Measurements from ENCODE around the gene CARD14. TPM values are rescaled to one million over a fixed set of nuclear protein-coding genes. Genes with fewer than 3 reads are reported as not detected.

Gene CARD14
- total and polyA plus RNA-seq, 2 of the 13 experiments (the other 11 are each of a cell fraction or from before 2014, with no cell fraction given) = 0.11 TPM; not detected in 1

GRCh38 chr17:80147035-80147822, 22.6 kb upstream of the CARD14 start, which contains the start of gene EIF4A3 (continued):
- peak; percentile 93 for TF ChIP-seq ZNF574 (CRISPR knock-in tag; IDR thresholded peaks at IDR 0.05)
- TF ChIP-seq ARID3A (IDR thresholded peaks at IDR 0.05; ENCODE audit: low read depth, low read length) = no peak
- TF ChIP-seq SUZ12 (IDR thresholded peaks at IDR 0.05; ENCODE audit: low read depth, low read length) = no peak
- no peak for TF ChIP-seq PLSCR1 (CRISPR knock-in tag; IDR thresholded peaks at IDR 0.05; ENCODE audit: borderline replicate concordance)
- TF ChIP-seq TCF12 (IDR thresholded peaks at IDR 0.05) = no peak
- no peak; the same call in none of the 2 replicates for TF ChIP-seq TCF12 (CRISPR knock-in tag; IDR thresholded peaks at IDR 0.05)
- TF ChIP-seq ZFP90 (CRISPR knock-in tag; IDR thresholded peaks at IDR 0.05; ENCODE audit: borderline replicate concordance) = peak; percentile 74; the same call in 1 of the 2 replicates
- peak; percentile 82 for TF ChIP-seq YY1 (IDR thresholded peaks at IDR 0.05; ENCODE audit: insufficient read depth, insufficient replicate concordance, low read depth, low read length)
- no peak for TF ChIP-seq PRPF4 (IDR thresholded peaks at IDR 0.05; ENCODE audit: low read depth, low read length, poor library complexity, severe bottlenecking)
- TF ChIP-seq FUBP1 (CRISPR knock-in tag; IDR thresholded peaks at IDR 0.05; ENCODE audit: borderline replicate concordance) = no peak
- 0 out of 2 replicates have a peak, but pooled peaks have one; percentile 73 for TF ChIP-seq SIN3A (IDR thresholded peaks at IDR 0.05; ENCODE audit: borderline replicate concordance, low read depth, low read length)
- TF ChIP-seq HDAC1 (CRISPR knock-in tag; IDR thresholded peaks at IDR 0.05) = peak; percentile 85
- TF ChIP-seq PAF1 (CRISPR knock-in tag; IDR thresholded peaks at IDR 0.05) = no peak
- TF ChIP-seq CTCF (CRISPR knock-in tag; IDR thresholded peaks at IDR 0.05) = peak; percentile 54
- TF ChIP-seq NRL (CRISPR knock-in tag; IDR thresholded peaks at IDR 0.05; ENCODE audit: borderline replicate concordance) = peak; percentile 9; the same call in 1 of the 2 replicates
- TF ChIP-seq ZMYM2 (CRISPR knock-in tag; IDR thresholded peaks at IDR 0.05) = no peak
- peak; percentile 4; the same call in 1 of the 2 replicates for TF ChIP-seq ZNF205 (CRISPR knock-in tag; IDR thresholded peaks at IDR 0.05)
- peak; percentile 96 for TF ChIP-seq ARNT2 (CRISPR knock-in tag; IDR thresholded peaks at IDR 0.05; ENCODE audit: low read depth)
- TF ChIP-seq YEATS4 (CRISPR knock-in tag; IDR thresholded peaks at IDR 0.05; ENCODE audit: borderline replicate concordance) = peak; percentile 98
